IPS DF 6.9 (cell line): ENCODE data around the gene DIRAS3.

ENCODE experiments used
- DNase-seq: peaks from one replicate; pipeline ENCODE4 v3.0.0-alpha.2; 2013; ENCODE audit warnings: low read depth, low spot score
- H3K27ac ChIP-seq: one replicate; pipeline ENCODE4 v1.5.1; 2013; ENCODE audit warnings: low read length, control low read depth
- H3K27me3 ChIP-seq: 2 replicates; pipeline ENCODE4 v1.6.1; 2013; ENCODE audit warnings: mild to moderate bottlenecking, low read length; ENCODE audit not compliant: control insufficient read depth, insufficient read depth
- H3K36me3 ChIP-seq: 2 replicates; pipeline ENCODE4 v1.6.1; 2013; ENCODE audit warnings: low read length; ENCODE audit not compliant: control insufficient read depth, insufficient read depth
- H3K4me1 ChIP-seq: 2 replicates; pipeline ENCODE4 v1.6.1; 2013; ENCODE audit warnings: low read length; ENCODE audit not compliant: control insufficient read depth, insufficient read depth
- H3K4me3 ChIP-seq: 2 replicates; pipeline ENCODE4 v1.5.1; 2013; ENCODE audit warnings: mild to moderate bottlenecking, low read length
- H3K9me3 ChIP-seq: 2 replicates; pipeline ENCODE4 v1.6.1; 2013; ENCODE audit warnings: low read length, inconsistent platforms; ENCODE audit not compliant: control insufficient read depth, insufficient read depth
- WGBS: extraction: QIAGEN DNeasy Blood & Tissue Kit; methylation state at CpG from one replicate; pipeline ENCODE4 v1.1.7; 2013; ENCODE audit warnings: mixed read lengths, missing lambda C conversion rate; ENCODE audit not compliant: insufficient read length, insufficient coverage; 5-methylcytosine and 5-hydroxymethylcytosine counted together

The DIRAS3 gene

DNA sequence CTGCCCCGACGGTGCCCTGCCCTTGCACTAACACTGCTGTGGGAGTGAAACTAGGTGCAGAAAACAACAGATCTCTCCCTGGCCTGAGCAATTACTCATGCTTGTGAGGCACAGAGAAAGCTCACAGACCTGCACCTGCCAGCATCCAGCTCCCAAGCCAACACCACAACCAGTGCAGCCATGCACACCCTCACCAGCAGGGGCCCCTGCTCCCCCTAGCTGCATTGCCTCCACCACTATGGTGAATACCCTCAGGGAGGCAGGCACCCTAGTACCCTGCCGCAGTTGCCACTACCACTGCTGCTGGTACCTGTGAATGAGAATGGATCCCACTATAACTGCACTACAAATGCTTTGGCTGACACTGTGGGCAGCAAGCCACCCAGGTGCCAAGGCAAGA, 7.1 kb upstream of the DIRAS3 start:
- no peak for DNase-seq
- H3K4me1 ChIP-seq: no peaks in the 10 kb centered on the region
- H3K27me3 ChIP-seq: no peaks in the 10 kb centered on the region
- H3K4me3 ChIP-seq: no peak overlapping the region
- H3K27ac ChIP-seq: no peak overlapping the region
- H3K9me3 ChIP-seq: no peaks in the 10 kb centered on the region
- no peaks in the 10 kb centered on the region for H3K36me3 ChIP-seq
- WGBS: no CpG with 5 or more reads among the region's 3 CpGs

DNA sequence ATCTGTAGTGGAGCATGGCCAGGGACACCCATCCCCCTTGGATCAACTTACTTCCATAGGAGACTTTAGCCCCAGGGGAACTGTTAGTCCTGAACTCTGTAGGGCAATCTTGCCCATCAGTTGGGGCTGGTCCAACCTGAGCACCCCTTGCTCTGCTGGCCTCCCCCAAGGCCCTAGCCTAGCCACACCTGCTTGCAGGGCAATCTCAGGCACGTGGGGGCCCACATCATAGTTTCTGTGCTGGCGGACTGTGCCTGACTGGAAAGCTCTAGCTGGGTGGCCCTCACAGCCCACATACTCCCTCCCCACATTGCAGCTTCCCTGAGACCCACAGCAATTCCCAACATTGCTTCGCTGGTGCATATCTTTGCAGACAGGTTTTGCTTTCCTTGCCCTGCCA, 6.6 kb upstream of the DIRAS3 start:
- H3K27me3 ChIP-seq: no peaks in the 10 kb centered on the region
- no peaks in the 10 kb centered on the region for H3K4me1 ChIP-seq
- no peaks in the 10 kb centered on the region for H3K36me3 ChIP-seq
- no CpG with 5 or more reads among the region's 3 CpGs for WGBS
- no peak overlapping the region for H3K4me3 ChIP-seq
- DNase-seq: no peak
- H3K9me3 ChIP-seq: no peaks in the 10 kb centered on the region
- no peak overlapping the region for H3K27ac ChIP-seq

DNA sequence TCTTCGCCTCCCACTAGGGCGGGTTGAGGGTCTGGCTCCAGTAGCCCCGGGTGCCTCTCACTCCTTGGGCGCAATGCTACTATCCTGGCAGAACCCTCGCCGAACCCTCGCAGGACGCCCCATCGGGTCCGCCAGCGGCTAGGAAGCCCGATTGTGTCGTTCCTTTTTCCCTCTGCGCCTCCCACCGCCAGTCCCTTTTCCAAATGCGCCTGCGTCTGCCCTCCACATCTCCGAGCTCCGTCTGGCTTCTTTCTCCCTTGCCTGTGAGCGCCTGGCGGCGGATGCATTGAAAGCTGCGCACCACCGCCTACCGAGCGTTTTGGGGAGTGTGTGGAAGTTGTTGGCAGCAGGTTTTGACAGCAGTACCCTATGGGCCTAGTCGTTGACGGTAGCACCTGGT, 1.0 kb upstream of the DIRAS3 start:
- H3K4me1 ChIP-seq: no peaks in the 10 kb centered on the region
- H3K27ac ChIP-seq: no peak overlapping the region
- no peaks in the 10 kb centered on the region for H3K9me3 ChIP-seq
- H3K27me3 ChIP-seq: peaks cover 25% of the 10 kb centered on the region
- no peaks in the 10 kb centered on the region for H3K36me3 ChIP-seq
- H3K4me3 ChIP-seq: 0 out of 2 replicates have a peak overlapping the region, but pooled peaks have one; percentile 5
- no CpG with 5 or more reads among the region's 28 CpGs for WGBS
- peak; percentile 27 for DNase-seq

DNA sequence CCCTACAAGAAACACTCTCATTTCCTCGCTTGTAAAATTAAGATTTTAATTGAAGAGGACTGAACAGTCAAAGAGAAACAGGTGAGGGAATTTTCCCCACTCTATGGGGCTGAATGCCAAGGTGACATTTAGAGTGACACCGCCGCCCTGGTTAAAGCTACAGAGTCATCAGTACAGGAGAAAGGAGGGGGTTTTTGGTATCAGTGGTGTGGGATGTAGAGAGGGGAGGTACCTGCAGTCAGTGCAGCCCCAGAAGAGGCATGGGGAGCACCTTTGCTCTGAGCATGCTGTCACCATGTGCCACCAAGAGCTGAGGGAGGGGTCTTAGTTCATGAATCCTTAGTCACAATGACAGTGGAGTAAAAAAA, 2.8 kb downstream of the DIRAS3 start:
- DNase-seq: no peak
- Histone ChIP-seq H3K27ac (no peak overlapping the region), H3K4me1 (no peaks in the 10 kb centered on the region), H3K9me3 (no peaks in the 10 kb centered on the region), H3K36me3 (no peaks in the 10 kb centered on the region), H3K4me3 (no peak overlapping the region), H3K27me3 (peaks cover 27% of the 10 kb centered on the region)
- no CpG with 5 or more reads among the region's 3 CpGs for WGBS

DNA sequence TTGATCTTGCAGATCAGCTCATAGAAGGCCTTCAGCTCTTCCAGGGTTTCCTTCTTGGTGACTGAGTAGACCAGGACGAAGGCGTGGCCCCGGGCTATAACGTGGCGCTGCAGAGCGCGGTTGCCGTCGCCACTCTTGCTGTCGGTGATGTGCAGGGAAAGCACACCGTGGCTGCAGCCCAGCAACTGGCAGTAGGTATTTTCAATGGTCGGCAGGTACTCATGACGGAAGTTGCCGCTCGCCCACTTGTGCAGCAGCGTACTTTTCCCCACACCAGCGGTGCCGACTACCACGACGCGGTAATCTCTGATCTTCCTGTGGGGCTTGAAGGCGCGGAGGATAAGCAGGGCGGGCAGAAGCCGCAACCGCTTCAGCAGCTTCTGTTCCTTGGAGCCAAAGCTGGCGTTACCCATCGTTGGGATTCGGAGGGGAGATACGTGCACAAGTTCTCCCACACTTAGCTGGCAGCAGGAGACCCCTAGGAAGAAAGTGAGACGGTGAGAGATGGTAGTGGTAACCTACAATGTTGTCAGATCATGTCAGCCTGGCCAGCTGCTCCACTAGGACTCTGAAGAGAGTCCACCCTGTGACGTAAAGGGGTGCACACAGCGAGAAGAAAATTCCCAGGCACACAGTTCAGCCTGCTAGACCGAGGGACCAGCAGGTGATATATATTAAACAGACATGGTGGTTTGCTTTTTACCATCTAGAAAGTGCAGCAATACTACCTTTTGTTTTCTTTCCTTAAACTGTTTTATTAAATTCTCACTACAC, 3.4 kb downstream of the DIRAS3 start:
- Histone ChIP-seq H3K9me3 (no peaks in the 10 kb centered on the region), H3K4me1 (no peaks in the 10 kb centered on the region), H3K4me3 (peak overlapping the region; percentile 11; the same call in 1 of the 2 replicates), H3K27ac (no peak overlapping the region), H3K36me3 (no peaks in the 10 kb centered on the region), H3K27me3 (peaks cover 27% of the 10 kb centered on the region)
- DNase-seq: no peak
- WGBS: no CpG with 5 or more reads among the region's 34 CpGs

DNA sequence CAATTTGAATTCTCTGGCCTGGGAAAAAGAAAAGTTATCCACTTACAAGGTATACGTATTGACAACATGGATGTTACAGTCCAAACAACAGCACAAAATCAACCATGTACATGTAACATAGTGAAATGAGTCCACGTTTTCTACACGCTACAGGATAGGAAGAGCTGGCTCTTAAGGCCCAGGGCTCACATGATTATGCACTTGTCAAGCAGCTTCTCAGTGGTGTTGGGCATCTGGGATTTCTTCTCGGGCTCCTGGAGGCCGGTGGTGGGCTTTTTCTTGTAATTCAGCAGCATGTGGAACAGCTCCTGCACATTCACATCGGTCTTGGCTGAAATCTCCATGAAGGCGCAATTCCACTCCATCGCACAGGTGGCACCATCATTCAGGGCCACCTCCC, 4.0 kb downstream of the DIRAS3 start:
- H3K4me1 ChIP-seq: no peaks in the 10 kb centered on the region
- no CpG with 5 or more reads among the region's 8 CpGs for WGBS
- no peaks in the 10 kb centered on the region for H3K9me3 ChIP-seq
- H3K36me3 ChIP-seq: no peaks in the 10 kb centered on the region
- H3K27me3 ChIP-seq: peaks cover 27% of the 10 kb centered on the region
- DNase-seq: no peak
- no peak overlapping the region; the same call in 1 of the 2 replicates for H3K4me3 ChIP-seq
- no peak overlapping the region for H3K27ac ChIP-seq

DNA sequence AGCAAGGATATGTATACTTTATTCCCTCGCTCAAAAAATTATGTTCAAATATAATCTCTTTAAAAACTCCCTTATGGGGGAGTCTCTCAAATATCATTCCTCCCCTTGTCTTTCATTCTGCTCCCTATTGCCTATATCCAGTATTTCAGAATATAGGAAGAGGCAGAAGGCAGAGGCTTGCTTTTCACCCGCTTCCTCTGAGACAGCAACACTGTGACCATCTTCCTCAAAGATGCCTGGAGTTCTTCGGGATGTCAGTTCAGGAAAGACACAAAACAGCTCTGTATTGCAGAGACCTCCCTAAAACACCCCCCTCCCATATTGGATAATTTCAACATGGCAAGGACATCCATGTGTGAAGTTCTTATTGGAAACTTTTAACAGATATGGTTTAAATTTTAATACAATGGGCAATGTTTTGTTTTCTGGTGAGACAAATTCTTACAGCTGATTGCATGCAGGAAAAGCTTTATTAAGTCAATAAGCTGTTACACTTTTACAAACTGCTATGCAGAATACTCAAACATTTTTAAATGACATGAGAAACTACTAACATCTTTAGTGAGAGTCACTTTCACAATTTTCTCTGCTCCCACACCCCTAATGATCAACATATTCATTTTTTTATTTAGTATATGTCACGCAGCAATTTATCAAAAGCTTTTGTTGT, 4.8 kb downstream of the DIRAS3 start:
- Histone ChIP-seq H3K9me3 (no peaks in the 10 kb centered on the region), H3K4me1 (no peaks in the 10 kb centered on the region), H3K4me3 (no peak overlapping the region), H3K36me3 (no peaks in the 10 kb centered on the region), H3K27me3 (peaks cover 25% of the 10 kb centered on the region), H3K27ac (no peak overlapping the region)
- WGBS: no CpG with 5 or more reads among the region's 4 CpGs
- DNase-seq: no peak

DNA sequence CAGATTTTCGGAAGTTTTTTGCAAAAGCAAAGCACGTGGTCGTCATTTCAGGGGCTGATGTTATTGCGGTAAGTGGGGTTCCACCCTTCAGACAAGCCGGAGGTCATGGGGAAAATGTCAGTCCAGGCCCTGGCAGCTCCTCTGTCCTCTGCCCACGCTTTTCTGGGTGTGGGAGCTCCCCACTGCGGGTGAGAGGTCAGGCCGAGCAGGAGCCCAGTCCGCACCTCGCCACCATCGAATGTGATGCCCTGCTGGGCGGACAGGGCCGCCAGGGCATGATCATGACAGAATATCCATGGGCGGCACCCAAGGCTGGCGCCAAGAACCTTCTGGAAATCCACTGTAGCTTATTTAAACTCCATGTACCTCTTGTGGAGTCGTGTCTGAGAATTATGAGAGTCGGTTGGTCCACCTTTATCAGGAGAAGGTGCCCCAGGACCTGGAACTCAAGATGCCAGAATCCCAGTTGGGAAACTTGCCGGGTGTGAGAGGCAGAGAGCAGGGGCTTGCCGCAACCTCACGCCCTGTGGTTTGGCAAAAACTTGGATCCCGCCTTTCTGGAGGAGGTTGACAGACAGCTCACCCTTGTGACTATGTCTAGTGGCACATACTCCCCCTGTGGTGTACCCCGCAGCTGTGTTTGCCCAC, 6.9 kb downstream of the DIRAS3 start:
- no peaks in the 10 kb centered on the region for H3K36me3 ChIP-seq
- H3K27ac ChIP-seq: no peak overlapping the region
- peaks cover 16% of the 10 kb centered on the region for H3K27me3 ChIP-seq
- H3K4me1 ChIP-seq: no peaks in the 10 kb centered on the region
- H3K4me3 ChIP-seq: no peak overlapping the region
- no CpG with 5 or more reads among the region's 22 CpGs for WGBS
- no peaks in the 10 kb centered on the region for H3K9me3 ChIP-seq
- no peak for DNase-seq

DNA sequence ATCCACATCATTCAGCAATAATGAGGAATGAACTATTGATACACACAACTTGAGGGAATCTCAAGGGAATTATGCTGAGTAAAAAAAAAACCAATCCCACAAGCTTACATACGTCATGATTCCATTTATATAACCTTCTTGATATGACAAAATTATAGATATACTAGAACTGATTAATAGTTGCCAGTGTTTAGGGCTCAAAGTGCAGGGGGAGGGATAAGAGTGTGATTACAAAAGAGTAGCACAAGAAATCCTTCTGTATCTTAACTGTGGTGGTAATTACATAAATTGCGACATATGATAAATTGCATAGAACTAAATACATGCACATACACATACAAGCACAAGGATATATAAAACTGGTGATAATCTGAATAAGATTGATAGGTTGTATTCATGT, 13.5 kb downstream of the DIRAS3 start:
- WGBS: no CpG with 5 or more reads among the region's 2 CpGs
- Histone ChIP-seq H3K36me3 (no peaks in the 10 kb centered on the region), H3K27ac (no peak overlapping the region), H3K4me1 (no peaks in the 10 kb centered on the region), H3K9me3 (no peaks in the 10 kb centered on the region), H3K4me3 (no peak overlapping the region), H3K27me3 (no peaks in the 10 kb centered on the region)
- no peak for DNase-seq

DNA sequence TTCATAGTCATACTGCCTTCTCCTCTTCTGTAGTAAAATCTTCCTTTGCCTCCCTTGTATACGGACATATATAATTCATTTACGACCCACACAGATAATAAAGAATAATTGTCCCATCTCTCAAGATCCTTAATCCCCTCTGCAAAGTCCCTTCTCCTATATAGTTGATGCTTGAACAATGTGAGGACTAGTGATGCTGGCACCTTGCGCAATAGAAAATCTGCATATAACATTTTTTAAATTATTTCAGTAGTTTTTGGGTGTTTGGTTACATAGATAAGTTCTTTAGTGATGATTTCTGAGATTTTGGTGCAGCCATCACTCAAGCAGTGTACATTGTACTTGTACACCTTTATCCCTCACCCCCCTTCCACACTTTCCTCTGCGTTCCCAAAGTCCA, 21.0 kb downstream of the DIRAS3 start:
- DNase-seq: no peak
- no peak overlapping the region for H3K4me3 ChIP-seq
- no peaks in the 10 kb centered on the region for H3K9me3 ChIP-seq
- WGBS: no CpG with 5 or more reads among the region's 4 CpGs
- no peak overlapping the region for H3K27ac ChIP-seq
- H3K4me1 ChIP-seq: no peaks in the 10 kb centered on the region
- H3K36me3 ChIP-seq: no peaks in the 10 kb centered on the region
- no peaks in the 10 kb centered on the region for H3K27me3 ChIP-seq
